Tracheal epithelial cell (primary cell): Measurements from ENCODE around the gene PLAC8. TPM values are rescaled to one million over a fixed set of nuclear protein-coding genes. Genes with fewer than 3 reads are reported as not detected.

Experiments
- total RNA-seq: library from RNA; depleted of rRNA; stranded (reverse); fragments of >200 nt; gene quantifications from 2 replicates; pipeline ENCODE4 v1.2.1, GENCODE V29; 2014

Gene PLAC8
- 0.48 and 2.3 TPM in 2 replicates for total RNA-seq

GRCh38 chr4:83114576-83114975 is at the start of gene PLAC8:
Gene PLAC8, minus strand, starts transcription at chr4:83114729. Its CDS starts 6,808 bp downstream, at chr4:83107921.

Other genes with a start within 250 kb of the PLAC8 start
- gene SEC31A, start 223.6 kb downstream of the PLAC8 start, total RNA-seq, result 113 and 144 TPM in 2 replicates
- gene THAP9, start 214.0 kb downstream of the PLAC8 start, total RNA-seq, result 1.9 and 2.4 TPM in 2 replicates
- gene LIN54, start 103.9 kb downstream of the PLAC8 start, total RNA-seq, result 5.3 and 6.0 TPM in 2 replicates
- 75.9 and 95.3 TPM in 2 replicates for gene COPS4, start 79.5 kb downstream of the PLAC8 start, total RNA-seq
- 6.8 and 9.6 TPM in 2 replicates for gene COQ2, start 170.1 kb upstream of the PLAC8 start, total RNA-seq
- 0.72 and 3.0 TPM in 2 replicates for gene HPSE, start 220.1 kb upstream of the PLAC8 start, total RNA-seq